Lower leg skin (tissue), 3 donors: ENCODE measurements around the gene EEF1AKMT4.

Experiments used
- POLR2A ChIP-seq, 2 donors: fragments of 450-650 bp; IDR thresholded peaks; one replicate each; pipeline ENCODE4 v1.6.1; 2016 to 2017; ENCODE audit warnings: antibody characterized with exemption in 2 of 2, mild to moderate bottlenecking in 1 of 2, moderate library complexity in 1 of 2
- TF ChIP-seq, protein P1 (sequence below), 3 donors: fragments of 450-650 bp; IDR thresholded peaks; one replicate each; pipeline ENCODE4 v1.5.1; 2016; ENCODE audit warnings: antibody characterized with exemption in 3 of 3, mild to moderate bottlenecking in 3 of 3, moderate library complexity in 2 of 3

GRCh38 chr3:184259396-184259877, 10.0 kb downstream of the EEF1AKMT4 start:
- TF ChIP-seq, protein P1, sequence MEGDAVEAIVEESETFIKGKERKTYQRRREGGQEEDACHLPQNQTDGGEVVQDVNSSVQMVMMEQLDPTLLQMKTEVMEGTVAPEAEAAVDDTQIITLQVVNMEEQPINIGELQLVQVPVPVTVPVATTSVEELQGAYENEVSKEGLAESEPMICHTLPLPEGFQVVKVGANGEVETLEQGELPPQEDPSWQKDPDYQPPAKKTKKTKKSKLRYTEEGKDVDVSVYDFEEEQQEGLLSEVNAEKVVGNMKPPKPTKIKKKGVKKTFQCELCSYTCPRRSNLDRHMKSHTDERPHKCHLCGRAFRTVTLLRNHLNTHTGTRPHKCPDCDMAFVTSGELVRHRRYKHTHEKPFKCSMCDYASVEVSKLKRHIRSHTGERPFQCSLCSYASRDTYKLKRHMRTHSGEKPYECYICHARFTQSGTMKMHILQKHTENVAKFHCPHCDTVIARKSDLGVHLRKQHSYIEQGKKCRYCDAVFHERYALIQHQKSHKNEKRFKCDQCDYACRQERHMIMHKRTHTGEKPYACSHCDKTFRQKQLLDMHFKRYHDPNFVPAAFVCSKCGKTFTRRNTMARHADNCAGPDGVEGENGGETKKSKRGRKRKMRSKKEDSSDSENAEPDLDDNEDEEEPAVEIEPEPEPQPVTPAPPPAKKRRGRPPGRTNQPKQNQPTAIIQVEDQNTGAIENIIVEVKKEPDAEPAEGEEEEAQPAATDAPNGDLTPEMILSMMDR (IDR thresholded peaks at IDR 0.05): no peak
- no peak for TF ChIP-seq POLR2A (IDR thresholded peaks at IDR 0.05)
